Esophagus muscularis mucosa (tissue), 4 donors: ENCODE results near the gene SLC26A9. TPM values are rescaled to one million over a fixed set of nuclear protein-coding genes. Genes with fewer than 3 reads are reported as not detected.

ENCODE experiments used
- DNase-seq: peaks from one replicate; pipeline ENCODE4 v3.0.0-alpha.2; 2017; ENCODE audit errors: extremely low spot score
- H3K27ac ChIP-seq, 4 donors: fragments of 200-600 bp; sonication (generic); replicated peaks in 1 of 4; 1 replicate in 3 of 4; 2 replicates in 1 of 4; pipeline ENCODE4 v1.5.1; 2016 to 2019; ENCODE audit warnings: mild to moderate bottlenecking in 1 of 4
- H3K27me3 ChIP-seq, 4 donors: fragments of 200-600 bp; sonication (generic); one replicate each; pipeline versions ENCODE4 v1.5.1 to v1.6.0; 2016 to 2019
- H3K36me3 ChIP-seq, 4 donors: fragments of 200-600 bp; sonication (generic); one replicate each; pipeline ENCODE4 v1.5.1; 2016 to 2019
- H3K4me1 ChIP-seq, 4 donors: fragments of 200-600 bp; sonication (generic); one replicate each; pipeline ENCODE4 v1.5.1; 2016 to 2019
- H3K4me3 ChIP-seq, 4 donors: fragments of 200-600 bp; sonication (generic); 1 replicate in 2 of 4; 2 replicates in 2 of 4; pipeline ENCODE4 v1.5.1; 2016 to 2019; ENCODE audit warnings: mild to moderate bottlenecking in 4 of 4, moderate library complexity in 1 of 4
- H3K9me3 ChIP-seq, 4 donors: fragments of 200-600 bp; sonication (generic); 1 replicate in 3 of 4; 2 replicates in 1 of 4; pipeline ENCODE4 v1.5.1; 2016 to 2019
- EP300 ChIP-seq: sonication (generic); formaldehyde crosslinking; IDR thresholded peaks from one replicate; pipeline ENCODE4 v1.6.1; 2017; ENCODE audit warnings: antibody characterized with exemption
- POLR2A ChIP-seq: fragments of 450-650 bp; IDR thresholded peaks from one replicate; pipeline ENCODE4 v1.6.1; 2017; ENCODE audit warnings: antibody characterized with exemption, moderate library complexity, mild to moderate bottlenecking, low read depth
- POLR2AphosphoS5 ChIP-seq, 2 donors: sonication (generic); formaldehyde crosslinking; IDR thresholded peaks; one replicate each; pipeline ENCODE4 v1.6.1; 2017; ENCODE audit warnings: antibody characterized with exemption in 2 of 2
- WGBS: methylation state at CpG from one replicate; pipeline ENCODE4 v1.1.5; 2018; 5-methylcytosine and 5-hydroxymethylcytosine counted together
- intact Hi-C: fragments of 100-400 bp; cut with DNase I; formaldehyde crosslinking; loops from one replicate; pipeline ENCODE4 v1.15.1; 2023
- total RNA-seq, 4 donors: library from RNA; depleted of rRNA; stranded (reverse); fragments of >200 nt; gene quantifications; one replicate each; pipeline versions ENCODE4 v1.1.0 to v1.2.1, GENCODE V29; 2016
- TF ChIP-seq, protein P1 (sequence below), 3 experiments: fragments of 200-600 bp in 2 of 3; fragments of 450-650 bp in 1 of 3; sonication (generic) in 2 of 3; IDR thresholded peaks; one replicate each; pipeline ENCODE4 v1.5.1; 2017 to 2019; ENCODE audit warnings: antibody characterized with exemption in 3 of 3, mild to moderate bottlenecking in 2 of 3, moderate library complexity in 1 of 3

SLC26A9 gene, protein sequence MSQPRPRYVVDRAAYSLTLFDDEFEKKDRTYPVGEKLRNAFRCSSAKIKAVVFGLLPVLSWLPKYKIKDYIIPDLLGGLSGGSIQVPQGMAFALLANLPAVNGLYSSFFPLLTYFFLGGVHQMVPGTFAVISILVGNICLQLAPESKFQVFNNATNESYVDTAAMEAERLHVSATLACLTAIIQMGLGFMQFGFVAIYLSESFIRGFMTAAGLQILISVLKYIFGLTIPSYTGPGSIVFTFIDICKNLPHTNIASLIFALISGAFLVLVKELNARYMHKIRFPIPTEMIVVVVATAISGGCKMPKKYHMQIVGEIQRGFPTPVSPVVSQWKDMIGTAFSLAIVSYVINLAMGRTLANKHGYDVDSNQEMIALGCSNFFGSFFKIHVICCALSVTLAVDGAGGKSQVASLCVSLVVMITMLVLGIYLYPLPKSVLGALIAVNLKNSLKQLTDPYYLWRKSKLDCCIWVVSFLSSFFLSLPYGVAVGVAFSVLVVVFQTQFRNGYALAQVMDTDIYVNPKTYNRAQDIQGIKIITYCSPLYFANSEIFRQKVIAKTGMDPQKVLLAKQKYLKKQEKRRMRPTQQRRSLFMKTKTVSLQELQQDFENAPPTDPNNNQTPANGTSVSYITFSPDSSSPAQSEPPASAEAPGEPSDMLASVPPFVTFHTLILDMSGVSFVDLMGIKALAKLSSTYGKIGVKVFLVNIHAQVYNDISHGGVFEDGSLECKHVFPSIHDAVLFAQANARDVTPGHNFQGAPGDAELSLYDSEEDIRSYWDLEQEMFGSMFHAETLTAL
- under 1 TPM in 1 of 4 donors, not detected in 3; under 0.01 TPM for total RNA-seq

DNA sequence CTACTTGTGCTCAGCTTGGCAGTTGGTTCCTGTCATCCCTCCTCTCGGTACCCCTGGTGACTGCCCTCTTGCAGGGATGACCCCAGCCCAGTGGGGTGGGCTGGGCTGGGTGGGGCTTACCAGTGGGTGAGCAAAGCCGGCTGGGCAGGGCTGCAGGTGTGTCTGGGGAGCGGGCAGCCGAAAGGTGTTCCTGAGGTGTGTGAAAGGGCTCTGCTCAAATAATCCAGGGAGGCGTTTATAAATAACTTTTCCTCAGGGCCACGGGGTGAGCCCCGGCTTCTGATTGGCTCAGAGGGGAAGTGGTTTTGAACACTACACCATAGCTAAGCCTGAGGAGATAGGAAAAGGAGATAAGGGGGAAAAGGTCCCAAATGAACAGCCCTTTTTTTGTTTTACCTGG lies at the start of gene SLC26A9:
Gene SLC26A9, minus strand, starts transcription at position 212 of the 400 bp plus-strand sequence. CDS start 7,636 bp downstream, outside the sequence.
- no peak within 1 kb of the TSS for H3K4me3 ChIP-seq
- H3K27ac ChIP-seq = no peak within 1 kb of the TSS
- intact Hi-C loops = no loop called here
- WGBS = 43% methylated on average over 7 of the region's 7 CpGs
- DNase-seq = no peak
- H3K9me3 ChIP-seq = no peaks in the 10 kb centered on the region
- H3K36me3 ChIP-seq = no peaks in the 10 kb centered on the region
- H3K27me3 ChIP-seq = peaks cover 0 to 70% (median 0%) of the 10 kb centered on the region in 4 donors
- no peaks in the 10 kb centered on the region for H3K4me1 ChIP-seq
- TF ChIP-seq POLR2AphosphoS5 (IDR thresholded peaks at IDR 0.05) (no peak), POLR2A (no peak), EP300 (no peak)
- TF ChIP-seq, protein P1, sequence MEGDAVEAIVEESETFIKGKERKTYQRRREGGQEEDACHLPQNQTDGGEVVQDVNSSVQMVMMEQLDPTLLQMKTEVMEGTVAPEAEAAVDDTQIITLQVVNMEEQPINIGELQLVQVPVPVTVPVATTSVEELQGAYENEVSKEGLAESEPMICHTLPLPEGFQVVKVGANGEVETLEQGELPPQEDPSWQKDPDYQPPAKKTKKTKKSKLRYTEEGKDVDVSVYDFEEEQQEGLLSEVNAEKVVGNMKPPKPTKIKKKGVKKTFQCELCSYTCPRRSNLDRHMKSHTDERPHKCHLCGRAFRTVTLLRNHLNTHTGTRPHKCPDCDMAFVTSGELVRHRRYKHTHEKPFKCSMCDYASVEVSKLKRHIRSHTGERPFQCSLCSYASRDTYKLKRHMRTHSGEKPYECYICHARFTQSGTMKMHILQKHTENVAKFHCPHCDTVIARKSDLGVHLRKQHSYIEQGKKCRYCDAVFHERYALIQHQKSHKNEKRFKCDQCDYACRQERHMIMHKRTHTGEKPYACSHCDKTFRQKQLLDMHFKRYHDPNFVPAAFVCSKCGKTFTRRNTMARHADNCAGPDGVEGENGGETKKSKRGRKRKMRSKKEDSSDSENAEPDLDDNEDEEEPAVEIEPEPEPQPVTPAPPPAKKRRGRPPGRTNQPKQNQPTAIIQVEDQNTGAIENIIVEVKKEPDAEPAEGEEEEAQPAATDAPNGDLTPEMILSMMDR (IDR thresholded peaks at IDR 0.05) = no peak

DNA sequence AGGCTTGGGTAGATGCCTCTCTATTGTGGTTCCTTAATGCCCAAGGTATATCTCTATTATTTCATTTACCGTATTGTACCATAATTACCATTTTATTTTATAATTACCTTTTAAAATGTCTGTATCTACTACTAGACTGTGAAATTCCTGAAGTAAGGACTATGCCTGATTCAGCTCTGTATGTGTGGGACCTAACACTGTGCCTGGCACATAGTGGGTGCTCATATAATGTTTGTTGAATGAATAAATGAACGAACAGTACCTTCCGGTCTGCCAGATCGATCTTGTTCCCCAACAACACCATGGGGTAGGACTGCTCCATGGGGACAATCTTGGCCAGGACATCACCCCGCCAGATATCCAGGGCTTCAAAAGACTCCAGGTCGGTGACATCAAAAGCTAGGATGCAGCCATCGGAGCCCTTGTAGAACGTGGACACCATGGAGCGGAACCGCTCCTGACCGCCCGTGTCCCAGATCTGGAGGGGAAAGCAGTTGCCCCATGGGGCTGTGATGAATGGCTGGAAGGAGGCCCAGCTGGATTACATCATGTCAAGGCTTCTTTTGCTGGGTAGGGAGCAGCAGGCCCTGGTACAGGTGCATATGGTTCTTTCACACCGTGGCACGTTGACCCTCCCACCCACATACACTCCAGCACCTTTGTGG lies 49.1 kb upstream of the SLC26A9 start:
- Histone ChIP-seq H3K4me1 (peaks cover 0 to 14% (median 2%) of the 10 kb centered on the region in 4 donors), H3K9me3 (no peaks in the 10 kb centered on the region), H3K36me3 (peaks cover 0 to 32% (median 3%) of the 10 kb centered on the region in 4 donors), H3K4me3 (no peak overlapping the region), H3K27ac (no peak overlapping the region), H3K27me3 (no peaks in the 10 kb centered on the region)
- DNase-seq = no peak
- TF ChIP-seq, protein P1 (IDR thresholded peaks at IDR 0.05) = no peak
- TF ChIP-seq POLR2A (no peak), EP300 (no peak), POLR2AphosphoS5 (IDR thresholded peaks at IDR 0.05) (no peak)
- intact Hi-C loops = no loop called here
- WGBS = 95% methylated on average over 14 of the region's 14 CpGs

DNA sequence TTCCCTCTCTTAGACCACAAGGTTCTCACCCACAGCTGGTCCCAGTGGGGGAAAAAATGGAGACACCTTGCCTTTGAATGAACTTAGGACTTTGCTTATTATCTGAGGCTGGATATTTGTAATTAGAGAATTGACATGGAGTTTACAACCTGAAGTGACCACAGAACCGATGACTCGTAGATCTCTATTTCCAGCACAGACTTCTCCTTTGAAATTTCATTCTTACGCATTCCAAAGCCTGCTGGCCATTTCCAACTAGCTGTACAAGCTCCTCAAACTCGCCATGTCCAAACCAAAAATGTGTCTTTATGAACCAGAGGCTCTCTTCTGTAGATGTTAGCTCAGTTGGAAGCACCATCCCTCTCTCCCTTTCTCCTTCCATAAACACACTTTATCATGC lies 48.0 kb upstream of the SLC26A9 start:
- H3K27me3 ChIP-seq = no peaks in the 10 kb centered on the region
- DNase-seq = no peak
- no peaks in the 10 kb centered on the region for H3K9me3 ChIP-seq
- no peak for TF ChIP-seq EP300
- TF ChIP-seq POLR2A = no peak
- intact Hi-C loops = no loop called here
- 94% methylated on average over 4 of the region's 4 CpGs for WGBS
- no peak overlapping the region for H3K27ac ChIP-seq
- no peak overlapping the region for H3K4me3 ChIP-seq
- H3K4me1 ChIP-seq = peaks cover 3 to 25% (median 6%) of the 10 kb centered on the region in 4 donors
- peaks cover 0 to 32% (median 3%) of the 10 kb centered on the region in 4 donors for H3K36me3 ChIP-seq

DNA sequence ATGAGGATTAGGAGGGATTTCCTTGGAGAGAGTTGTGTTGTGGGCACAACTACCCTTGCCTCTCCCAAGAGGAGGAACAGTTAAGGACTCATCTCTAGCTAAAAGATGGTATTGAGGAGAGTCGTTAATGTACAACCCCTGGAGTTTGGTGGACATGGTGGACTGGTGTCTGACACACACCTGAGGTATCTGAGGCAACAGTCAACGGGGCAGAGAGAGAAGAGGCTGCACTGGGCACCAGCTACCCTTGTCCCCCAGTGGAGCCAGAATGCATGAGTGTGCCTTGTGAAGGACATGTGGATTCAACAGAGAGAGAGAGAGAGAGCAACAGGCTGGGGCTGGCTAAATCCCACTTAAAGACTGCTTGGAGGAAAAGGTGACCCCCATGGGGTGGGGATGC lies 47.0 kb upstream of the SLC26A9 start:
- WGBS = 83% methylated on average over 2 of the region's 2 CpGs
- H3K27me3 ChIP-seq = no peaks in the 10 kb centered on the region
- TF ChIP-seq POLR2A (no peak), POLR2AphosphoS5 (IDR thresholded peaks at IDR 0.05) (no peak), EP300 (no peak)
- TF ChIP-seq, protein P1 (IDR thresholded peaks at IDR 0.05) = no peak
- H3K9me3 ChIP-seq = no peaks in the 10 kb centered on the region
- DNase-seq = no peak
- intact Hi-C loops = no loop called here
- H3K4me1 ChIP-seq = peaks cover 3 to 25% (median 8%) of the 10 kb centered on the region in 4 donors
- no peak overlapping the region for H3K4me3 ChIP-seq
- peaks cover 0 to 32% (median 3%) of the 10 kb centered on the region in 4 donors for H3K36me3 ChIP-seq
- no peak overlapping the region for H3K27ac ChIP-seq

DNA sequence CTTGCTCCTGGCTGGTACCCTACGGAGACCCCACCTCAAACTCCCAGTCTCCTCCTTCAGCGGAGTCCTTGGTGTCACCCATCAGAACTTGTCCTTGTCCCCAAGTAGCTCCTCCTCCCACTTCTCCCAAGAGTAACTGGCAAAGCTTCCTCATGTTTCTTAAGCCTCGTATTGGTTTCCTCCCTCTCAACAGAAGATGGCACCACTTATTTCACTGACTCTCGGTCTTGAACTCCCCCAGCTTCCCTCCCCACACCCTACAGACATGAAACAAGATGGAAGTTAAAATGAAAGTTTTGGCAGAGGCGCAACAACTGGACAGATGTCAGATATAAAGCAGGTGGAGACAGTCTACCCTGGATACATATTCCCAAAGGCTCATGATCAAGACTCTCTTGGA lies 46.5 kb upstream of the SLC26A9 start:
- Histone ChIP-seq H3K27ac (no peak overlapping the region), H3K4me1 (peaks cover 3 to 25% (median 8%) of the 10 kb centered on the region in 4 donors), H3K9me3 (no peaks in the 10 kb centered on the region), H3K36me3 (peaks cover 0 to 32% (median 3%) of the 10 kb centered on the region in 4 donors), H3K27me3 (no peaks in the 10 kb centered on the region), H3K4me3 (no peak overlapping the region)
- DNase-seq = no peak
- intact Hi-C loops = no loop called here
- 82% methylated on average over 5 of the region's 5 CpGs for WGBS
- TF ChIP-seq, protein P1 (IDR thresholded peaks at IDR 0.05) = no peak
- no peak for TF ChIP-seq POLR2A
- TF ChIP-seq POLR2AphosphoS5 (IDR thresholded peaks at IDR 0.05) = no peak
- no peak for TF ChIP-seq EP300
